ENCODE data around the gene COL4A2.
A peak's percentile ranks its signal among the peaks of the same experiment; 100 is the strongest.

COL4A2 gene

GRCh38 chr13:110519506-110519905 lies 212.4 kb downstream of the COL4A2 start:
- Histone ChIP-seq H3K9me3 (replicated peaks in 1 of 2; ENCODE audit: control insufficient read depth in 2 of 2, insufficient read depth in 1 of 2, low read depth in 1 of 2, low read length in 2 of 2) (peaks cover 0 to 9% of the 10 kb centered on the region in 2 donors), H3K4me1 (ENCODE audit: control insufficient read depth in 2 of 2, insufficient read depth in 1 of 2, low read depth in 1 of 2, low read length in 2 of 2) (peaks cover 3 to 5% of the 10 kb centered on the region in 2 donors), H2AFZ (ENCODE audit: low read length) (no peak overlapping the region), H2BK120ac (ENCODE audit: low read depth, low read length) (no peak overlapping the region), H3K36me3 (replicated peaks in 1 of 2; ENCODE audit: control insufficient read depth in 2 of 2, insufficient read depth in 2 of 2, low read length in 2 of 2) (peaks cover 0 to 2% of the 10 kb centered on the region in 2 donors), H2AK5ac (ENCODE audit: low read depth, low read length) (no peak overlapping the region), H2BK12ac (ENCODE audit: low read length) (no peak overlapping the region), H4K91ac (ENCODE audit: low read depth, low read length, poor library complexity) (no peak overlapping the region), H2BK5ac (ENCODE audit: low read length) (no peak overlapping the region), H3K9ac (ENCODE audit: low read depth, low read length, poor library complexity) (no peak overlapping the region), H3K27ac (replicated peaks; ENCODE audit: low read length) (no peak overlapping the region), H3K23ac (ENCODE audit: low read depth, low read length, poor library complexity) (no peak overlapping the region), H3K79me1 (ENCODE audit: low read depth, low read length) (no peaks in the 10 kb centered on the region), H3K14ac (ENCODE audit: low read length) (no peak overlapping the region), H3K27me3 (ENCODE audit: control insufficient read depth in 3 of 3, insufficient read depth in 3 of 3, low read depth in 1 of 3, low read length in 3 of 3) (no peaks in the 10 kb centered on the region), H3K18ac (ENCODE audit: low read length) (no peak overlapping the region), H2BK15ac (ENCODE audit: low read length) (no peak overlapping the region), H4K8ac (ENCODE audit: low read depth, low read length) (no peak overlapping the region), H3K4me3 (ENCODE audit: low read length in 2 of 2) (no peak overlapping the region), H3K4ac (ENCODE audit: low read length) (no peak overlapping the region), H3K4me2 (ENCODE audit: insufficient read depth, low read length, poor library complexity, severe bottlenecking) (no peak overlapping the region)
- WGBS, 2 donors (ENCODE audit: extremely low coverage in 2 of 2, insufficient read length in 2 of 2, insufficient replicate concordance in 1 of 2) = no CpG with 5 or more reads among the region's 7 CpGs
- no peak for DNase-seq (ENCODE audit: low spot score)

- no peak overlapping the region for H4K8ac ChIP-seq (ENCODE audit: low read depth, low read length)
- H2BK5ac ChIP-seq (ENCODE audit: low read length) = no peak overlapping the region
- no CpG with 5 or more reads among the region's 16 CpGs for WGBS, 2 donors (ENCODE audit: extremely low coverage in 2 of 2, insufficient read length in 2 of 2, insufficient replicate concordance in 1 of 2)
- H2BK12ac ChIP-seq (ENCODE audit: low read length) = no peak overlapping the region
- no peak overlapping the region for H3K9ac ChIP-seq (ENCODE audit: low read depth, low read length, poor library complexity)
- peaks cover 2% of the 10 kb centered on the region for H3K79me1 ChIP-seq (ENCODE audit: low read depth, low read length)
- no peaks in the 10 kb centered on the region for H3K9me3 ChIP-seq (replicated peaks in 1 of 2; ENCODE audit: control insufficient read depth in 2 of 2, insufficient read depth in 1 of 2, low read depth in 1 of 2, low read length in 2 of 2)
- no peak overlapping the region for H3K23ac ChIP-seq (ENCODE audit: low read depth, low read length, poor library complexity)
- H2BK15ac ChIP-seq (ENCODE audit: low read length) = no peak overlapping the region
- no peak for DNase-seq (ENCODE audit: low spot score)
- no peak overlapping the region for H3K27ac ChIP-seq (replicated peaks; ENCODE audit: low read length)
- H2AFZ ChIP-seq (ENCODE audit: low read length) = no peak overlapping the region
- H3K4me3 ChIP-seq (ENCODE audit: low read length in 2 of 2) = no peak overlapping the region
- no peak overlapping the region for H2BK120ac ChIP-seq (ENCODE audit: low read depth, low read length)
- peak overlapping the region; percentile 2 for H3K14ac ChIP-seq (ENCODE audit: low read length)
- H3K4me2 ChIP-seq (ENCODE audit: insufficient read depth, low read length, poor library complexity, severe bottlenecking) = no peak overlapping the region
- peaks cover 3 to 5% of the 10 kb centered on the region in 2 donors for H3K4me1 ChIP-seq (ENCODE audit: control insufficient read depth in 2 of 2, insufficient read depth in 1 of 2, low read depth in 1 of 2, low read length in 2 of 2)
- H3K27me3 ChIP-seq (ENCODE audit: control insufficient read depth in 3 of 3, insufficient read depth in 3 of 3, low read depth in 1 of 3, low read length in 3 of 3) = no peaks in the 10 kb centered on the region
- H3K18ac ChIP-seq (ENCODE audit: low read length) = no peak overlapping the region
- H3K4ac ChIP-seq (ENCODE audit: low read length) = no peak overlapping the region
- H4K91ac ChIP-seq (ENCODE audit: low read depth, low read length, poor library complexity) = no peak overlapping the region
- no peak overlapping the region for H2AK5ac ChIP-seq (ENCODE audit: low read depth, low read length)
- no peaks in the 10 kb centered on the region for H3K36me3 ChIP-seq (replicated peaks in 1 of 2; ENCODE audit: control insufficient read depth in 2 of 2, insufficient read depth in 2 of 2, low read length in 2 of 2)
Observed at GRCh38 chr13:110520431-110521295, 213.6 kb downstream of the COL4A2 start.

DNA sequence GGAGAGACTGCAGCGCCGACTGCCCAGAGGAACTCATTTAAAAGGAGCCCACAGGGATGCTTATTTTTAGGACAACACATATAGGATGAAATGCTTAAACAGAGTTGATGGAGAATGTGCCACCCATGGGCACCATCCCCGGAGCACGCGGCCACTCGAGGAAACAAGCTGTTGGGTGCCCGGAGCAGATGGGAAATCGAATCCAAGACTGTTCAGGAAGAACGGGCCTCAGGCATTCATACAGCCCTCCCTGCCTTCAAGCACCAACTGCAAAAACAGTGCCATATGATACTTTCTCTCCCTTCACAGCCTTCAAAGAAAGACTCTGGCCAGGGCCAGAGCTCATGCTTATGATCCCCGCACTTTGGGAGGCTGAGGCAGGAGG lies 214.2 kb downstream of the COL4A2 start:
- Histone ChIP-seq H4K8ac (ENCODE audit: low read depth, low read length) (no peak overlapping the region), H3K27me3 (ENCODE audit: control insufficient read depth in 3 of 3, insufficient read depth in 3 of 3, low read depth in 1 of 3, low read length in 3 of 3) (no peaks in the 10 kb centered on the region), H2BK120ac (ENCODE audit: low read depth, low read length) (no peak overlapping the region), H3K4me3 (ENCODE audit: low read length in 2 of 2) (no peak overlapping the region), H3K4me2 (ENCODE audit: insufficient read depth, low read length, poor library complexity, severe bottlenecking) (no peak overlapping the region), H3K4me1 (ENCODE audit: control insufficient read depth in 2 of 2, insufficient read depth in 1 of 2, low read depth in 1 of 2, low read length in 2 of 2) (peaks cover 3 to 5% of the 10 kb centered on the region in 2 donors), H2AK5ac (ENCODE audit: low read depth, low read length) (no peak overlapping the region), H3K18ac (ENCODE audit: low read length) (no peak overlapping the region), H3K9ac (ENCODE audit: low read depth, low read length, poor library complexity) (no peak overlapping the region), H4K91ac (ENCODE audit: low read depth, low read length, poor library complexity) (no peak overlapping the region), H3K36me3 (replicated peaks in 1 of 2; ENCODE audit: control insufficient read depth in 2 of 2, insufficient read depth in 2 of 2, low read length in 2 of 2) (no peaks in the 10 kb centered on the region), H3K14ac (ENCODE audit: low read length) (no peak overlapping the region), H3K9me3 (replicated peaks in 1 of 2; ENCODE audit: control insufficient read depth in 2 of 2, insufficient read depth in 1 of 2, low read depth in 1 of 2, low read length in 2 of 2) (no peaks in the 10 kb centered on the region), H3K27ac (replicated peaks; ENCODE audit: low read length) (no peak overlapping the region), H3K23ac (ENCODE audit: low read depth, low read length, poor library complexity) (no peak overlapping the region), H2BK15ac (ENCODE audit: low read length) (no peak overlapping the region), H3K79me1 (ENCODE audit: low read depth, low read length) (peaks cover 2% of the 10 kb centered on the region), H2BK5ac (ENCODE audit: low read length) (no peak overlapping the region), H3K4ac (ENCODE audit: low read length) (no peak overlapping the region), H2BK12ac (ENCODE audit: low read length) (no peak overlapping the region), H2AFZ (ENCODE audit: low read length) (no peak overlapping the region)
- WGBS, 2 donors (ENCODE audit: extremely low coverage in 2 of 2, insufficient read length in 2 of 2, insufficient replicate concordance in 1 of 2) = no CpG with 5 or more reads among the region's 10 CpGs
- DNase-seq (ENCODE audit: low spot score) = no peak

DNA sequence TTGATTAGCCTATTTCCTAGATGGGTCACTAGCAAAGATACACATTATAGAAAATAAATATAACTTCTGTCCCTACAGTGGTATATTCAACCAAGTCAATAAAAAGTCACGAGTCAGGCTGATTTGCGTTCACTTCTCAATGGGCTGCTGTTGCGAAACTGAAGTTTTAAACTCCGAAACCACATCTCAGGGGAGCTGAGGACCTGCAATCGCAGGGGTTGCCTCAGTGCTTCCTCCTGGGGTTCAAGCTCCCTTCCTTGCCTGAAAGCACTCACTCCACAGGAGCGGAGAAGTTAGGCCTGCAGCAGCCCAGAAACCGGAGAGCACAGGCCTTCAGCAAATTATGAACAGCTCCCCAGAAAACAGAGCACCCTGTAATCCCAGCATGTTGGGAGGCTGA lies 214.9 kb downstream of the COL4A2 start:
- H3K36me3 ChIP-seq (replicated peaks in 1 of 2; ENCODE audit: control insufficient read depth in 2 of 2, insufficient read depth in 2 of 2, low read length in 2 of 2) = no peaks in the 10 kb centered on the region
- no peak overlapping the region for H3K23ac ChIP-seq (ENCODE audit: low read depth, low read length, poor library complexity)
- no peak overlapping the region for H3K14ac ChIP-seq (ENCODE audit: low read length)
- DNase-seq (ENCODE audit: low spot score) = no peak
- H3K4me3 ChIP-seq (ENCODE audit: low read length in 2 of 2) = no peak overlapping the region
- no peak overlapping the region for H2AK5ac ChIP-seq (ENCODE audit: low read depth, low read length)
- no peak overlapping the region for H2BK5ac ChIP-seq (ENCODE audit: low read length)
- H3K9me3 ChIP-seq (replicated peaks in 1 of 2; ENCODE audit: control insufficient read depth in 2 of 2, insufficient read depth in 1 of 2, low read depth in 1 of 2, low read length in 2 of 2) = no peaks in the 10 kb centered on the region
- H2AFZ ChIP-seq (ENCODE audit: low read length) = no peak overlapping the region
- H4K91ac ChIP-seq (ENCODE audit: low read depth, low read length, poor library complexity) = no peak overlapping the region
- H3K4ac ChIP-seq (ENCODE audit: low read length) = no peak overlapping the region
- H3K18ac ChIP-seq (ENCODE audit: low read length) = peak overlapping the region; percentile 8
- no peak overlapping the region for H3K4me2 ChIP-seq (ENCODE audit: insufficient read depth, low read length, poor library complexity, severe bottlenecking)
- H3K9ac ChIP-seq (ENCODE audit: low read depth, low read length, poor library complexity) = no peak overlapping the region
- H3K4me1 ChIP-seq (ENCODE audit: control insufficient read depth in 2 of 2, insufficient read depth in 1 of 2, low read depth in 1 of 2, low read length in 2 of 2) = peaks cover 3 to 5% of the 10 kb centered on the region in 2 donors
- no peaks in the 10 kb centered on the region for H3K27me3 ChIP-seq (ENCODE audit: control insufficient read depth in 3 of 3, insufficient read depth in 3 of 3, low read depth in 1 of 3, low read length in 3 of 3)
- H2BK120ac ChIP-seq (ENCODE audit: low read depth, low read length) = no peak overlapping the region
- H3K27ac ChIP-seq (replicated peaks; ENCODE audit: low read length) = no peak overlapping the region
- no CpG with 5 or more reads among the region's 7 CpGs for WGBS, 2 donors (ENCODE audit: extremely low coverage in 2 of 2, insufficient read length in 2 of 2, insufficient replicate concordance in 1 of 2)
- H4K8ac ChIP-seq (ENCODE audit: low read depth, low read length) = no peak overlapping the region
- H2BK15ac ChIP-seq (ENCODE audit: low read length) = no peak overlapping the region
- no peak overlapping the region for H2BK12ac ChIP-seq (ENCODE audit: low read length)
- peaks cover 2% of the 10 kb centered on the region for H3K79me1 ChIP-seq (ENCODE audit: low read depth, low read length)
